ENCODE data around the gene TBL3. TPM values are rescaled to one million over a fixed set of nuclear protein-coding genes. Genes with fewer than 3 reads are reported as not detected.
"Not testable (repeated sequence)": the region's sequence is repeated elsewhere in the genome, so short reads cannot be mapped to it uniquely, and the experiment has no call there.

TBL3 gene
- total RNA-seq, 1 experiment from 2014 or later = 51.3 TPM

DNA sequence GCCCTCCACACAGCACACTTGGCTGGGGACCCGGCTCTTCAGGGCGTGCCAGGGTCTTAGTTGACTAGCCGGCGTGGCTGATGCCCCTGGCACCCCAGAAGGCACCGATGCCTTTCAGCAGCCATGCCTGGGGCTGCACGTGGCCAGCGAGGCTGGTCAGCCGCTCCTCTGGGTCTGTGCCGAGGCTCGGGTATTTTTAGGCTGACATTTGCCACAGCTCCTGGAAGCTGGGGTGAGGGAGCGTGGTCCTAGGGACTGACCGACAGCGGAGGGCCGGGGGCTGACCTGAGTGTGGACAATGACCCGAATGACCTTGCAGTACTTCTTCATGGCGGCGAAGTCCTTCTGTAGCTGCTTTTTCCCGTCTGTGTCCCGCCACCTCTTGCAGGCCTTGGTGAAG is 21.3 kb upstream of the TBL3 start:
- no peaks in the 10 kb centered on the region for H3K4me1 ChIP-seq (replicated peaks; ENCODE audit: insufficient read depth)
- H3K9me3 ChIP-seq (ENCODE audit: insufficient read depth, low read depth) = no peaks in the 10 kb centered on the region
- H3K27ac ChIP-seq = no peak overlapping the region
- H3K4me2 ChIP-seq = no peak overlapping the region
- H4K20me1 ChIP-seq (ENCODE audit: insufficient read depth) = no peaks in the 10 kb centered on the region
- BruUV-seq (replicated peaks) = no TSS peak
- DNase-seq = no peak
- TF ChIP-seq EZH2 (IDR thresholded peaks at IDR 0.05; ENCODE audit: low read depth) = no peak
- TF ChIP-seq, protein P1, sequence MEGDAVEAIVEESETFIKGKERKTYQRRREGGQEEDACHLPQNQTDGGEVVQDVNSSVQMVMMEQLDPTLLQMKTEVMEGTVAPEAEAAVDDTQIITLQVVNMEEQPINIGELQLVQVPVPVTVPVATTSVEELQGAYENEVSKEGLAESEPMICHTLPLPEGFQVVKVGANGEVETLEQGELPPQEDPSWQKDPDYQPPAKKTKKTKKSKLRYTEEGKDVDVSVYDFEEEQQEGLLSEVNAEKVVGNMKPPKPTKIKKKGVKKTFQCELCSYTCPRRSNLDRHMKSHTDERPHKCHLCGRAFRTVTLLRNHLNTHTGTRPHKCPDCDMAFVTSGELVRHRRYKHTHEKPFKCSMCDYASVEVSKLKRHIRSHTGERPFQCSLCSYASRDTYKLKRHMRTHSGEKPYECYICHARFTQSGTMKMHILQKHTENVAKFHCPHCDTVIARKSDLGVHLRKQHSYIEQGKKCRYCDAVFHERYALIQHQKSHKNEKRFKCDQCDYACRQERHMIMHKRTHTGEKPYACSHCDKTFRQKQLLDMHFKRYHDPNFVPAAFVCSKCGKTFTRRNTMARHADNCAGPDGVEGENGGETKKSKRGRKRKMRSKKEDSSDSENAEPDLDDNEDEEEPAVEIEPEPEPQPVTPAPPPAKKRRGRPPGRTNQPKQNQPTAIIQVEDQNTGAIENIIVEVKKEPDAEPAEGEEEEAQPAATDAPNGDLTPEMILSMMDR (conservative IDR thresholded peaks at IDR 0.05) = no peak
- intact Hi-C loops (cut with micrococcal nuclease; ENCODE audit: unreplicated experiment) = no loop called here
- no peak overlapping the region for H3K4me3 ChIP-seq
- no peaks in the 10 kb centered on the region for H3F3A ChIP-seq (ENCODE audit: insufficient read depth, low read depth)
- no peaks in the 10 kb centered on the region for H3K9me2 ChIP-seq (ENCODE audit: insufficient read depth)
- no peaks in the 10 kb centered on the region for H3K79me2 ChIP-seq (ENCODE audit: low read depth)
- H2AFZ ChIP-seq = no peak overlapping the region
- no peaks in the 10 kb centered on the region for H3K36me3 ChIP-seq (ENCODE audit: low read depth)
- no peaks in the 10 kb centered on the region for H3K27me3 ChIP-seq (ENCODE audit: insufficient read depth, low read depth)
- ChIA-PET POLR2A (ENCODE audit: unreplicated experiment) (interaction anchor here (0.5 kb wide), 1 partner anchor 12 kb away, joined by 6 read pairs; no protein-coding TSS in a partner anchor), CTCF (no interaction called here)

GRCh38 chr16:1953734-1954133 is 18.1 kb upstream of the TBL3 start:
- no peaks in the 10 kb centered on the region for H3K36me3 ChIP-seq (ENCODE audit: low read depth)
- no peak for DNase-seq
- CTCF ChIA-PET = no interaction called here

DNA sequence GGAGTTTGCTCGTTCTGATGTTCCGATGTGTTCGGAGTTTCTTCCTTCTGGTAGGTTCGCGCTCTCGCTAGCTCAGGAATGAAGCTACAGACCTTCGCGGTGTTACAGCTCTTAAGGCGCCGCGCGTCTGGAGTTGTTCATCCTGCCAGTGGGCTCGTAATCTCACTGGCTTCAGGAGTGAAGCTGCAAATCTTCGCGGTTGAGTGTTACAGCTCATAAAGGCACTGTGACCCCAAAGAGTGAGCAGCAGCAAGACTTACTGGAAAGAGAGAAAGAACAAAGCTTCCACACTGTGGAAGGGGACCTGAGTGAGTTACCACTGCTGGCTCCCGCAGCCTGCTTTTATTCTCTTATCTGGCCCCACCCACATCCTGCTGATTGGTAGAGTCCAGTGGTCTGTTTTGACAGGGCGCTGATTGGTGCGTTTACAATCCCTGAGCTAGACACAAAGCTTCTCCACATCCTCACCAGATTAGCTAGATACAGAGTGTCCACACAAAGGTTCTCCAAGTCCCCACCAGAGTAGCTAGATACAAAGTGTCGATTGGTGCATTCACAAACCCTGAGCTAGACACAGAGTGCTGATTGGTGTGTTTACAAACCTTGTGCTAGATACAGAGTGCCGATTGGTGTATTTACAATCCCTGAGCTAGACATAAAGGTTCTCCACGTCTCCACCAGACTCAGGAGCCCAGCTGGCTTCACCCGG is 14.3 kb upstream of the TBL3 start:
- peaks cover 29% of the 10 kb centered on the region for H3K79me2 ChIP-seq (ENCODE audit: low read depth)
- POLR2A ChIA-PET (ENCODE audit: unreplicated experiment) = interaction anchor here (0.5 kb wide), 1 partner anchor 65 kb away, joined by 3 read pairs; no protein-coding TSS in a partner anchor
- H3K27ac ChIP-seq; H3K27me3 ChIP-seq (ENCODE audit: insufficient read depth, low read depth); H3K9me3 ChIP-seq (ENCODE audit: insufficient read depth, low read depth); H3K36me3 ChIP-seq (ENCODE audit: low read depth); DNase-seq; H3K4me2 ChIP-seq; CTCF ChIA-PET; H3K9me2 ChIP-seq (ENCODE audit: insufficient read depth); H2AFZ ChIP-seq; BruUV-seq (replicated peaks); H3K4me3 ChIP-seq: not testable (repeated sequence)
- peaks cover 22% of the 10 kb centered on the region for H4K20me1 ChIP-seq (ENCODE audit: insufficient read depth)
- H3K4me1 ChIP-seq (replicated peaks; ENCODE audit: insufficient read depth) = peaks cover 12% of the 10 kb centered on the region
- H3F3A ChIP-seq (ENCODE audit: insufficient read depth, low read depth) = peaks cover 27% of the 10 kb centered on the region
- intact Hi-C loops (cut with micrococcal nuclease; ENCODE audit: unreplicated experiment) = loop anchor here (2.0 kb wide), 1 partner anchor 15 kb away; the partner anchor contains the start of gene MSRB1

More at GRCh38 chr16:1953734-1954133, 18.1 kb upstream of the TBL3 start:
- no peak for TF ChIP-seq EZH2 (IDR thresholded peaks at IDR 0.05; ENCODE audit: low read depth)
- TF ChIP-seq, protein P1 (conservative IDR thresholded peaks at IDR 0.05) = no peak
- no peaks in the 10 kb centered on the region for H3K9me3 ChIP-seq (ENCODE audit: insufficient read depth, low read depth)
- H3K4me3 ChIP-seq = no peak overlapping the region
- no peaks in the 10 kb centered on the region for H3K9me2 ChIP-seq (ENCODE audit: insufficient read depth)
- POLR2A ChIA-PET (ENCODE audit: unreplicated experiment) = interaction anchor here (0.5 kb wide), 1 partner anchor 774 kb away, joined by 11 read pairs; no protein-coding TSS in a partner anchor
- intact Hi-C loops (cut with micrococcal nuclease; ENCODE audit: unreplicated experiment) = no loop called here
- no peak overlapping the region for H2AFZ ChIP-seq
- no peaks in the 10 kb centered on the region for H3K27me3 ChIP-seq (ENCODE audit: insufficient read depth, low read depth)
- no peak overlapping the region for H3K4me2 ChIP-seq
- H3F3A ChIP-seq (ENCODE audit: insufficient read depth, low read depth) = no peaks in the 10 kb centered on the region; the same call in 1 of the 2 replicates
- H4K20me1 ChIP-seq (ENCODE audit: insufficient read depth) = no peaks in the 10 kb centered on the region
- H3K4me1 ChIP-seq (replicated peaks; ENCODE audit: insufficient read depth) = peaks cover under 1% of the 10 kb centered on the region; the same call in 1 of the 2 replicates
- H3K79me2 ChIP-seq (ENCODE audit: low read depth) = no peaks in the 10 kb centered on the region
- no peak overlapping the region for H3K27ac ChIP-seq
- no TSS peak for BruUV-seq (replicated peaks)

DNA sequence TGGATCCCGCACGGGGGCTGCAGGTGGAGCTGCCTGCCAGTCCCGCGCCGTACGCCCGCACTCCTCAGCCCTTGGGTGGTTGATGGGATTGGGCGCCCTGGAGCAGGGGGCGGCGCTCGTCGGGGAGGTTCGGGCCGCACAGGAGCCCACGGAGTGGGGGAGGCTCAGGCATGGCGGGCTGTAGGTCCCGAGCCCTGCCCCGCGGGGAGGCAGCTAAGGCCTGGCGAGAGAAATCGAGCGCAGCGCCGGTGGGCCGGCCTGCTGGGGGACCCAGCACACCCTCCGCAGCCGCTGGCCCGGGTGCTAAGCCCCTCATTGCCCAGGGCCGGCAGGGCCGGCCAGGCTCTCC is 13.7 kb upstream of the TBL3 start:
- H3K27ac ChIP-seq; BruUV-seq (replicated peaks); H3K9me2 ChIP-seq (ENCODE audit: insufficient read depth); H3K4me2 ChIP-seq; CTCF ChIA-PET; H3K9me3 ChIP-seq (ENCODE audit: insufficient read depth, low read depth); POLR2A ChIA-PET (ENCODE audit: unreplicated experiment); H2AFZ ChIP-seq; H3K27me3 ChIP-seq (ENCODE audit: insufficient read depth, low read depth); DNase-seq; H3K4me3 ChIP-seq: not testable (repeated sequence)
- Histone ChIP-seq H3K36me3 (ENCODE audit: low read depth) (peaks cover 11% of the 10 kb centered on the region), H3K4me1 (replicated peaks; ENCODE audit: insufficient read depth) (peaks cover 12% of the 10 kb centered on the region), H3F3A (ENCODE audit: insufficient read depth, low read depth) (peaks cover 33% of the 10 kb centered on the region), H4K20me1 (ENCODE audit: insufficient read depth) (peaks cover 27% of the 10 kb centered on the region), H3K79me2 (ENCODE audit: low read depth) (peaks cover 35% of the 10 kb centered on the region)
- intact Hi-C loops (cut with micrococcal nuclease; ENCODE audit: unreplicated experiment) = loop anchor here (2.0 kb wide), 1 partner anchor 15 kb away; the partner anchor contains the start of gene MSRB1
